ENCODE results near the gene RPP14. TPM values are rescaled to one million over a fixed set of nuclear protein-coding genes. Genes with fewer than 3 reads are reported as not detected.

RPP14 gene
- total and polyA plus RNA-seq, 2 donors (not counting 1 experiment from before 2014, with no cell fraction given), result 10.6 to 17.1 TPM

- Histone ChIP-seq H3K9ac (ENCODE audit: insufficient read depth, low read length) (no peak overlapping the region), H3K36me3 (ENCODE audit: control insufficient read depth, insufficient read depth, low read length) (no peaks in the 10 kb centered on the region), H3K27ac (ENCODE audit: insufficient read depth, low read length) (no peak overlapping the region), H3K4me3 (replicated peaks in 1 of 4; ENCODE audit: control extremely low read depth in 1 of 4, insufficient read depth in 1 of 4, low read depth in 3 of 4, low read length in 4 of 4) (no peak overlapping the region), H3K27me3 (ENCODE audit: control insufficient read depth, insufficient read depth, low read length) (no peaks in the 10 kb centered on the region), H3K4me1 (ENCODE audit: control insufficient read depth, extremely low read depth, insufficient read depth, low read length) (no peaks in the 10 kb centered on the region), H3K9me3 (ENCODE audit: control insufficient read depth, insufficient read depth, low read depth, low read length) (no peaks in the 10 kb centered on the region), H3K4me2 (ENCODE audit: extremely low read depth, insufficient read depth, low read length) (no peak overlapping the region), H4K20me1 (ENCODE audit: control insufficient read depth, extremely low read depth, insufficient read depth, low read length) (no peaks in the 10 kb centered on the region), H2AFZ (ENCODE audit: low read length) (no peak overlapping the region), H3K79me2 (ENCODE audit: control insufficient read depth, insufficient read depth, low read length) (no peaks in the 10 kb centered on the region)
- DNase-seq (ENCODE audit: low read depth in 2 of 2), result no peak
- TF ChIP-seq EZH2 (IDR thresholded peaks at IDR 0.05; ENCODE audit: low read length, missing control alignments) (no peak), CTCF (conservative IDR thresholded peaks at IDR 0.05 in 1 of 2, IDR thresholded peaks at IDR 0.05 in 1 of 2; ENCODE audit: low read depth in 1 of 2, low read length in 2 of 2) (no peak)
Measured at GRCh38 chr3:58291671-58292338, 14.2 kb upstream of the RPP14 start.

GRCh38 chr3:58292866-58293265 lies 13.2 kb upstream of the RPP14 start:
- H3K36me3 ChIP-seq (ENCODE audit: control insufficient read depth, insufficient read depth, low read length), result no peaks in the 10 kb centered on the region
- no peak overlapping the region for H3K9ac ChIP-seq (ENCODE audit: insufficient read depth, low read length)
- TF ChIP-seq CTCF (conservative IDR thresholded peaks at IDR 0.05 in 1 of 2, IDR thresholded peaks at IDR 0.05 in 1 of 2; ENCODE audit: low read depth in 1 of 2, low read length in 2 of 2), result no peak
- no peak for TF ChIP-seq EZH2 (IDR thresholded peaks at IDR 0.05; ENCODE audit: low read length, missing control alignments)

GRCh38 chr3:58293516-58293915 lies 12.5 kb upstream of the RPP14 start:
- H3K27ac ChIP-seq (ENCODE audit: insufficient read depth, low read length), result no peak overlapping the region
- no peaks in the 10 kb centered on the region for H3K27me3 ChIP-seq (ENCODE audit: control insufficient read depth, insufficient read depth, low read length)

More at GRCh38 chr3:58292866-58293265, 13.2 kb upstream of the RPP14 start:
- Histone ChIP-seq H3K79me2 (ENCODE audit: control insufficient read depth, insufficient read depth, low read length) (no peaks in the 10 kb centered on the region), H2AFZ (ENCODE audit: low read length) (no peak overlapping the region), H3K4me1 (ENCODE audit: control insufficient read depth, extremely low read depth, insufficient read depth, low read length) (no peaks in the 10 kb centered on the region), H3K4me3 (replicated peaks in 1 of 4; ENCODE audit: control extremely low read depth in 1 of 4, insufficient read depth in 1 of 4, low read depth in 3 of 4, low read length in 4 of 4) (no peak overlapping the region), H3K27me3 (ENCODE audit: control insufficient read depth, insufficient read depth, low read length) (no peaks in the 10 kb centered on the region), H3K4me2 (ENCODE audit: extremely low read depth, insufficient read depth, low read length) (no peak overlapping the region), H3K27ac (ENCODE audit: insufficient read depth, low read length) (no peak overlapping the region), H3K9me3 (ENCODE audit: control insufficient read depth, insufficient read depth, low read depth, low read length) (no peaks in the 10 kb centered on the region), H4K20me1 (ENCODE audit: control insufficient read depth, extremely low read depth, insufficient read depth, low read length) (no peaks in the 10 kb centered on the region)
- DNase-seq (ENCODE audit: low read depth in 2 of 2), result no peak

More at GRCh38 chr3:58293516-58293915, 12.5 kb upstream of the RPP14 start:
- Histone ChIP-seq H2AFZ (ENCODE audit: low read length) (no peak overlapping the region), H4K20me1 (ENCODE audit: control insufficient read depth, extremely low read depth, insufficient read depth, low read length) (no peaks in the 10 kb centered on the region), H3K9ac (ENCODE audit: insufficient read depth, low read length) (no peak overlapping the region), H3K4me3 (replicated peaks in 1 of 4; ENCODE audit: control extremely low read depth in 1 of 4, insufficient read depth in 1 of 4, low read depth in 3 of 4, low read length in 4 of 4) (no peak overlapping the region), H3K4me2 (ENCODE audit: extremely low read depth, insufficient read depth, low read length) (no peak overlapping the region), H3K36me3 (ENCODE audit: control insufficient read depth, insufficient read depth, low read length) (no peaks in the 10 kb centered on the region), H3K9me3 (ENCODE audit: control insufficient read depth, insufficient read depth, low read depth, low read length) (no peaks in the 10 kb centered on the region), H3K79me2 (ENCODE audit: control insufficient read depth, insufficient read depth, low read length) (no peaks in the 10 kb centered on the region), H3K4me1 (ENCODE audit: control insufficient read depth, extremely low read depth, insufficient read depth, low read length) (no peaks in the 10 kb centered on the region)
- DNase-seq (ENCODE audit: low read depth in 2 of 2), result no peak
- TF ChIP-seq EZH2 (IDR thresholded peaks at IDR 0.05; ENCODE audit: low read length, missing control alignments) (no peak), CTCF (conservative IDR thresholded peaks at IDR 0.05 in 1 of 2, IDR thresholded peaks at IDR 0.05 in 1 of 2; ENCODE audit: low read depth in 1 of 2, low read length in 2 of 2) (no peak)

All from fibroblast of lung (primary cell).